CD8-positive, alpha-beta memory T cell (primary cell): ENCODE results near the gene FAM163A. TPM values are rescaled to one million over a fixed set of nuclear protein-coding genes. Genes with fewer than 3 reads are reported as not detected.

Experiments
- CTCF ChIA-PET: fragments of 350-600 bp; sonication (Branson Sonifier 250); formaldehyde crosslinking; loops from one replicate; lab custom pipeline; 2021; ENCODE audit warnings: antibody characterized with exemption; lab: Charles Lee
- POLR2A ChIA-PET: fragments of 350-600 bp; sonication (Branson Sonifier 250); formaldehyde crosslinking; loops from one replicate; lab custom pipeline; 2021; ENCODE audit warnings: antibody characterized with exemption; lab: Charles Lee
- DNase-seq, 5 donors: peaks; one replicate each; pipeline versions ENCODE4 v3.0.0 to v3.0.0-alpha.2; 2020 to 2022; ENCODE audit warnings: mixed read lengths in 1 of 5
- H3K27ac ChIP-seq: one replicate; pipeline ENCODE4 v1.7.0; 2013; ENCODE audit warnings: low read depth, mild to moderate bottlenecking, low read length, moderate library complexity
- H3K27me3 ChIP-seq: 2 replicates; pipeline ENCODE4 v1.7.0; 2013; ENCODE audit warnings: low read length, mild to moderate bottlenecking; ENCODE audit not compliant: insufficient read depth, poor library complexity, severe bottlenecking
- H3K36me3 ChIP-seq: 2 replicates; pipeline ENCODE4 v1.7.0; 2013; ENCODE audit warnings: mild to moderate bottlenecking, low read length, moderate library complexity; ENCODE audit not compliant: insufficient read depth
- H3K4me1 ChIP-seq: 2 replicates; pipeline ENCODE4 v1.7.0; 2013; ENCODE audit warnings: mild to moderate bottlenecking, low read length, moderate library complexity; ENCODE audit not compliant: insufficient read depth
- H3K4me3 ChIP-seq: 2 replicates; pipeline ENCODE4 v1.7.0; 2013; ENCODE audit warnings: mild to moderate bottlenecking, low read length
- H3K9me3 ChIP-seq: 2 replicates; pipeline ENCODE4 v1.7.0; 2013; ENCODE audit warnings: mild to moderate bottlenecking, low read length
- H3K27ac Mint-ChIP-seq, 8 donors: one replicate each; pipeline ENCODE4 v1.8.0; 2020 to 2021; ENCODE audit warnings: mixed read lengths in 8 of 8, mild to moderate bottlenecking in 6 of 8, inconsistent platforms in 3 of 8, moderate library complexity in 3 of 8
- H3K27me3 Mint-ChIP-seq, 2 donors: one replicate each; pipeline ENCODE4 v1.8.0; 2020 to 2021; ENCODE audit warnings: mixed read lengths in 2 of 2, mild to moderate bottlenecking in 1 of 2, moderate library complexity in 1 of 2
- H3K36me3 Mint-ChIP-seq, 3 donors: one replicate each; pipeline ENCODE4 v1.8.0; 2020 to 2021; ENCODE audit warnings: mixed read lengths in 3 of 3, inconsistent platforms in 1 of 3, mild to moderate bottlenecking in 1 of 3
- H3K4me1 Mint-ChIP-seq, 3 donors: one replicate each; pipeline ENCODE4 v1.8.0; 2020 to 2021; ENCODE audit warnings: mixed read lengths in 3 of 3, inconsistent platforms in 1 of 3, mild to moderate bottlenecking in 1 of 3
- H3K4me3 Mint-ChIP-seq, 7 donors: one replicate each; pipeline ENCODE4 v1.8.0; 2020 to 2021; ENCODE audit warnings: mixed read lengths in 7 of 7, mild to moderate bottlenecking in 6 of 7, moderate library complexity in 4 of 7, inconsistent platforms in 2 of 7
- H3K9me3 Mint-ChIP-seq, 5 donors: one replicate each; pipeline ENCODE4 v1.8.0; 2020 to 2022; ENCODE audit warnings: mixed read lengths in 5 of 5, mild to moderate bottlenecking in 3 of 5, moderate library complexity in 2 of 5, inconsistent platforms in 1 of 5
- polyA plus RNA-seq: library from polyadenylated mRNA; unstranded; fragments of 300-500 nt; fragmentation: Illumina TruSeq; gene quantifications from one replicate; pipeline ENCODE4 v1.2.3, GENCODE V29; 2021
- total RNA-seq, 2 experiments: library from RNA; stranded (reverse); gene quantifications; one replicate each; pipeline ENCODE4 v1.2.3, GENCODE V29; 2021

The FAM163A gene
- total and polyA plus RNA-seq, 3 experiments from 2014 or later: not detected

- peaks cover 3 to 6% of the 10 kb centered on the region in 2 donors for H3K27me3 Mint-ChIP-seq
- H3K4me1 Mint-ChIP-seq: no peaks in the 10 kb centered on the region
- Histone ChIP-seq H3K9me3 (no peaks in the 10 kb centered on the region), H3K36me3 (no peaks in the 10 kb centered on the region), H3K27me3 (no peaks in the 10 kb centered on the region), H3K4me3 (no peak overlapping the region), H3K4me1 (no peaks in the 10 kb centered on the region), H3K27ac (no peak overlapping the region)
- POLR2A ChIA-PET: no interaction called here
- H3K9me3 Mint-ChIP-seq: no peaks in the 10 kb centered on the region
- H3K4me3 Mint-ChIP-seq: no peak overlapping the region
- DNase-seq: no peak
- no peaks in the 10 kb centered on the region for H3K36me3 Mint-ChIP-seq
- CTCF ChIA-PET: no interaction called here
- no peak overlapping the region for H3K27ac Mint-ChIP-seq
Observed at GRCh38 chr1:179757933-179758332, 14.8 kb downstream of the FAM163A start.

GRCh38 chr1:179760521-179760920 lies 17.4 kb downstream of the FAM163A start:
- H3K4me3 Mint-ChIP-seq: no peak overlapping the region
- no peak overlapping the region for H3K27ac ChIP-seq
- POLR2A ChIA-PET: no interaction called here
- H3K36me3 Mint-ChIP-seq: no peaks in the 10 kb centered on the region
- peaks cover 3% of the 10 kb centered on the region in 2 donors for H3K27me3 Mint-ChIP-seq
- no peaks in the 10 kb centered on the region for H3K9me3 ChIP-seq
- H3K4me1 ChIP-seq: no peaks in the 10 kb centered on the region
- H3K27me3 ChIP-seq: no peaks in the 10 kb centered on the region
- no peaks in the 10 kb centered on the region for H3K4me1 Mint-ChIP-seq
- H3K36me3 ChIP-seq: no peaks in the 10 kb centered on the region
- H3K9me3 Mint-ChIP-seq: no peaks in the 10 kb centered on the region
- peak overlapping the region in 1 of 8 donors; percentile 22 for H3K27ac Mint-ChIP-seq
- CTCF ChIA-PET: no interaction called here
- DNase-seq: no peak
- no peak overlapping the region for H3K4me3 ChIP-seq

- POLR2A ChIA-PET: no interaction called here
- H3K27me3 ChIP-seq: no peaks in the 10 kb centered on the region
- no peak overlapping the region for H3K27ac Mint-ChIP-seq
- H3K36me3 ChIP-seq: no peaks in the 10 kb centered on the region
- H3K4me1 ChIP-seq: no peaks in the 10 kb centered on the region
- no peaks in the 10 kb centered on the region for H3K9me3 ChIP-seq
- no peak overlapping the region for H3K4me3 ChIP-seq
- no peak overlapping the region for H3K4me3 Mint-ChIP-seq
- H3K4me1 Mint-ChIP-seq: no peaks in the 10 kb centered on the region
- H3K27ac ChIP-seq: no peak overlapping the region
- no peak for DNase-seq
- no peaks in the 10 kb centered on the region for H3K36me3 Mint-ChIP-seq
- CTCF ChIA-PET: no interaction called here
- peaks cover 3% of the 10 kb centered on the region in 2 donors for H3K27me3 Mint-ChIP-seq
- no peaks in the 10 kb centered on the region for H3K9me3 Mint-ChIP-seq
Observed at GRCh38 chr1:179761296-179761695, 18.2 kb downstream of the FAM163A start.

GRCh38 chr1:179761846-179762640 lies 19.0 kb downstream of the FAM163A start:
- H3K36me3 Mint-ChIP-seq: no peaks in the 10 kb centered on the region
- ChIA-PET POLR2A (no interaction called here), CTCF (no interaction called here)
- no peak overlapping the region for H3K4me3 ChIP-seq
- H3K4me3 Mint-ChIP-seq: no peak overlapping the region
- no peak overlapping the region for H3K27ac Mint-ChIP-seq
- H3K27me3 ChIP-seq: no peaks in the 10 kb centered on the region
- no peaks in the 10 kb centered on the region for H3K9me3 ChIP-seq
- no peaks in the 10 kb centered on the region for H3K4me1 ChIP-seq
- H3K4me1 Mint-ChIP-seq: no peaks in the 10 kb centered on the region
- no peak for DNase-seq
- no peaks in the 10 kb centered on the region for H3K9me3 Mint-ChIP-seq
- H3K36me3 ChIP-seq: no peaks in the 10 kb centered on the region
- peaks cover 3% of the 10 kb centered on the region in 2 donors for H3K27me3 Mint-ChIP-seq
- H3K27ac ChIP-seq: no peak overlapping the region

- Mint-ChIP-seq H3K9me3 (peaks cover 0 to 6% (median 1%) of the 10 kb centered on the region in 5 donors), H3K27ac (no peak overlapping the region), H3K36me3 (peaks cover 0 to 8% (median 0%) of the 10 kb centered on the region in 3 donors), H3K4me1 (no peaks in the 10 kb centered on the region), H3K4me3 (no peak overlapping the region), H3K27me3 (peaks cover 9 to 17% of the 10 kb centered on the region in 2 donors)
- no peaks in the 10 kb centered on the region for H3K27me3 ChIP-seq
- H3K4me3 ChIP-seq: no peak overlapping the region
- H3K27ac ChIP-seq: no peak overlapping the region
- no peaks in the 10 kb centered on the region for H3K36me3 ChIP-seq
- CTCF ChIA-PET: no interaction called here
- H3K4me1 ChIP-seq: no peaks in the 10 kb centered on the region
- POLR2A ChIA-PET: no interaction called here
- no peaks in the 10 kb centered on the region for H3K9me3 ChIP-seq
- DNase-seq: no peak
Observed at GRCh38 chr1:179767177-179767581, 24.1 kb downstream of the FAM163A start.

GRCh38 chr1:179767996-179768395 lies 24.9 kb downstream of the FAM163A start:
- H3K4me3 Mint-ChIP-seq: no peak overlapping the region
- Histone ChIP-seq H3K27me3 (no peaks in the 10 kb centered on the region), H3K27ac (no peak overlapping the region), H3K9me3 (no peaks in the 10 kb centered on the region), H3K4me3 (no peak overlapping the region), H3K4me1 (no peaks in the 10 kb centered on the region), H3K36me3 (no peaks in the 10 kb centered on the region)
- no peaks in the 10 kb centered on the region for H3K4me1 Mint-ChIP-seq
- ChIA-PET POLR2A (no interaction called here), CTCF (no interaction called here)
- H3K36me3 Mint-ChIP-seq: peaks cover 0 to 9% (median 0%) of the 10 kb centered on the region in 3 donors
- DNase-seq: no peak
- H3K27ac Mint-ChIP-seq: no peak overlapping the region
- peaks cover 0 to 6% (median 3%) of the 10 kb centered on the region in 5 donors for H3K9me3 Mint-ChIP-seq
- H3K27me3 Mint-ChIP-seq: peaks cover 10 to 19% of the 10 kb centered on the region in 2 donors

- Histone ChIP-seq H3K27me3 (no peaks in the 10 kb centered on the region), H3K9me3 (no peaks in the 10 kb centered on the region), H3K36me3 (no peaks in the 10 kb centered on the region), H3K4me3 (no peak overlapping the region), H3K27ac (no peak overlapping the region), H3K4me1 (no peaks in the 10 kb centered on the region)
- H3K4me1 Mint-ChIP-seq: peaks cover 0 to 2% (median 0%) of the 10 kb centered on the region in 3 donors
- H3K4me3 Mint-ChIP-seq: no peak overlapping the region
- DNase-seq: no peak
- peaks cover 0 to 9% (median 0%) of the 10 kb centered on the region in 3 donors for H3K36me3 Mint-ChIP-seq
- CTCF ChIA-PET: no interaction called here
- no peak overlapping the region for H3K27ac Mint-ChIP-seq
- H3K9me3 Mint-ChIP-seq: peaks cover 0 to 6% (median 5%) of the 10 kb centered on the region in 5 donors
- POLR2A ChIA-PET: no interaction called here
- H3K27me3 Mint-ChIP-seq: peaks cover 10 to 26% of the 10 kb centered on the region in 2 donors
Observed at GRCh38 chr1:179770887-179771502, 27.9 kb downstream of the FAM163A start.

- H3K4me1 Mint-ChIP-seq: peaks cover 0 to 2% (median 0%) of the 10 kb centered on the region in 3 donors
- CTCF ChIA-PET: no interaction called here
Observed at GRCh38 chr1:179773264-179773663, 30.2 kb downstream of the FAM163A start.

More at GRCh38 chr1:179773264-179773663, 30.2 kb downstream of the FAM163A start:
- Histone ChIP-seq H3K4me3 (no peak overlapping the region), H3K27me3 (no peaks in the 10 kb centered on the region), H3K27ac (no peak overlapping the region), H3K9me3 (no peaks in the 10 kb centered on the region), H3K36me3 (no peaks in the 10 kb centered on the region), H3K4me1 (no peaks in the 10 kb centered on the region)
- POLR2A ChIA-PET: no interaction called here
- Mint-ChIP-seq H3K4me3 (no peak overlapping the region), H3K27me3 (peaks cover 12 to 26% of the 10 kb centered on the region in 2 donors), H3K9me3 (peaks cover 0 to 6% (median 5%) of the 10 kb centered on the region in 5 donors), H3K36me3 (peaks cover 0 to 9% (median 0%) of the 10 kb centered on the region in 3 donors), H3K27ac (no peak overlapping the region)
- DNase-seq: no peak
